ENCODE data around the gene MSI2. TPM values are rescaled to one million over a fixed set of nuclear protein-coding genes. Genes with fewer than 3 reads are reported as not detected.

The MSI2 gene
- total RNA-seq, 1 donor from 2014 or later: 54.9 TPM

GRCh38 chr17:57417956-57418355 lies 161.6 kb downstream of the MSI2 start:
- DNase-seq: no peak

GRCh38 chr17:57418463-57419246 lies 162.3 kb downstream of the MSI2 start:
- no peak for DNase-seq

- no peak for DNase-seq
Observed at GRCh38 chr17:57419940-57420550, 163.7 kb downstream of the MSI2 start.

- DNase-seq: peak; percentile 87
Observed at GRCh38 chr17:57420734-57421717, 164.7 kb downstream of the MSI2 start.

GRCh38 chr17:57422574-57423164 lies 166.3 kb downstream of the MSI2 start:
- no peak for DNase-seq

- DNase-seq: no peak
Observed at GRCh38 chr17:57423541-57423940, 167.2 kb downstream of the MSI2 start.

GRCh38 chr17:57424273-57424672 lies 167.9 kb downstream of the MSI2 start:
- no peak for DNase-seq

- no peak for DNase-seq
Observed at GRCh38 chr17:57424777-57425188, 168.5 kb downstream of the MSI2 start.

GRCh38 chr17:57425431-57425830 lies 169.1 kb downstream of the MSI2 start:
- no peak for DNase-seq

GRCh38 chr17:57425903-57426880 lies 169.9 kb downstream of the MSI2 start:
- no peak for DNase-seq

GRCh38 chr17:57429966-57430365 lies 173.6 kb downstream of the MSI2 start:
- DNase-seq: no peak

- DNase-seq: no peak
Observed at GRCh38 chr17:57431415-57431814, 175.1 kb downstream of the MSI2 start.

GRCh38 chr17:57432507-57433277 lies 176.4 kb downstream of the MSI2 start:
- no peak for DNase-seq

- DNase-seq: no peak
Observed at GRCh38 chr17:57433452-57433851, 177.1 kb downstream of the MSI2 start.

- DNase-seq: no peak
Observed at GRCh38 chr17:57434361-57434760, 178.0 kb downstream of the MSI2 start.

- no peak for DNase-seq
Observed at GRCh38 chr17:57436565-57436964, 180.2 kb downstream of the MSI2 start.

- DNase-seq: no peak
Observed at GRCh38 chr17:57438066-57438731, 181.9 kb downstream of the MSI2 start.

- DNase-seq: no peak
Observed at GRCh38 chr17:57439651-57440050, 183.3 kb downstream of the MSI2 start.

- DNase-seq: peak; percentile 93
Observed at GRCh38 chr17:57440522-57441269, 184.4 kb downstream of the MSI2 start.
